AML-193 (cell line): Measurements from ENCODE around the gene WDR5.
"Not testable (repeated sequence)": the region's sequence is repeated elsewhere in the genome, so short reads cannot be mapped to it uniquely, and the experiment has no call there.

Experiments
- DNase-seq, 2 experiments: peaks; one replicate each; lab custom pipeline; 2025; lab: John Stamatoyannopoulos, UW

Gene WDR5

GRCh38 chr9:134135343-134136117 lies at the start of gene WDR5:
TSS of gene WDR5 (plus strand) at chr9:134136082. CDS start at chr9:134139878, 3,796 bp downstream.
- DNase-seq: peak; percentile 76 to 84

GRCh38 chr9:134088063-134088725 lies 47.7 kb upstream of the WDR5 start:
- DNase-seq: no peak

- DNase-seq: no peak
Measured at GRCh38 chr9:134089972-134090371, 45.9 kb upstream of the WDR5 start.

GRCh38 chr9:134099123-134099761 lies 36.6 kb upstream of the WDR5 start:
- peak; percentile 53 to 71 for DNase-seq

- no peak for DNase-seq
Measured at GRCh38 chr9:134100040-134100439, 35.8 kb upstream of the WDR5 start.

- not testable (repeated sequence) for DNase-seq
Measured at GRCh38 chr9:134101133-134101532, 34.7 kb upstream of the WDR5 start.

GRCh38 chr9:134101623-134102149 lies 34.2 kb upstream of the WDR5 start:
- DNase-seq: no peak

- DNase-seq: no peak
Measured at GRCh38 chr9:134103391-134103998, 32.4 kb upstream of the WDR5 start.

GRCh38 chr9:134111064-134111463 lies 24.8 kb upstream of the WDR5 start:
- DNase-seq: no peak

GRCh38 chr9:134112561-134112960 lies 23.3 kb upstream of the WDR5 start:
- no peak for DNase-seq

- DNase-seq: not testable (repeated sequence)
Measured at GRCh38 chr9:134118972-134119371, 16.9 kb upstream of the WDR5 start.

- no peak for DNase-seq
Measured at GRCh38 chr9:134123764-134124128, 12.1 kb upstream of the WDR5 start.

GRCh38 chr9:134125413-134126095 lies 10.3 kb upstream of the WDR5 start:
- DNase-seq: no peak

- DNase-seq: no peak
Measured at GRCh38 chr9:134126373-134126772, 9.5 kb upstream of the WDR5 start.

GRCh38 chr9:134127065-134127580 lies 8.8 kb upstream of the WDR5 start:
- DNase-seq: no peak

GRCh38 chr9:134127616-134128015 lies 8.3 kb upstream of the WDR5 start:
- no peak for DNase-seq

GRCh38 chr9:134128727-134129679 lies 6.9 kb upstream of the WDR5 start:
- DNase-seq: no peak

- DNase-seq: no peak
Measured at GRCh38 chr9:134130503-134131375, 5.1 kb upstream of the WDR5 start.

GRCh38 chr9:134131471-134132207 lies 4.2 kb upstream of the WDR5 start:
- DNase-seq: no peak
